ENCODE data around the gene GNAO1. TPM values are rescaled to one million over a fixed set of nuclear protein-coding genes. Genes with fewer than 3 reads are reported as not detected.

GNAO1 gene
- total RNA-seq, 1 donor, result not detected

- no peaks in the 10 kb centered on the region for H3K36me3 ChIP-seq (ENCODE audit: insufficient read depth, low read length)
- no peaks in the 10 kb centered on the region for H3K9me3 ChIP-seq (ENCODE audit: low read depth, low read length)
- no peaks in the 10 kb centered on the region for H3K4me1 ChIP-seq (ENCODE audit: insufficient read depth, low read length)
- no peak overlapping the region for H3K27ac ChIP-seq (ENCODE audit: low read depth, low read length)
- H4K20me1 ChIP-seq (ENCODE audit: insufficient read depth, low read length), result no peaks in the 10 kb centered on the region
- peak; percentile 84 for DNase-seq (ENCODE audit: insufficient read length, low spot score, missing footprints)
- TF ChIP-seq, protein P1, sequence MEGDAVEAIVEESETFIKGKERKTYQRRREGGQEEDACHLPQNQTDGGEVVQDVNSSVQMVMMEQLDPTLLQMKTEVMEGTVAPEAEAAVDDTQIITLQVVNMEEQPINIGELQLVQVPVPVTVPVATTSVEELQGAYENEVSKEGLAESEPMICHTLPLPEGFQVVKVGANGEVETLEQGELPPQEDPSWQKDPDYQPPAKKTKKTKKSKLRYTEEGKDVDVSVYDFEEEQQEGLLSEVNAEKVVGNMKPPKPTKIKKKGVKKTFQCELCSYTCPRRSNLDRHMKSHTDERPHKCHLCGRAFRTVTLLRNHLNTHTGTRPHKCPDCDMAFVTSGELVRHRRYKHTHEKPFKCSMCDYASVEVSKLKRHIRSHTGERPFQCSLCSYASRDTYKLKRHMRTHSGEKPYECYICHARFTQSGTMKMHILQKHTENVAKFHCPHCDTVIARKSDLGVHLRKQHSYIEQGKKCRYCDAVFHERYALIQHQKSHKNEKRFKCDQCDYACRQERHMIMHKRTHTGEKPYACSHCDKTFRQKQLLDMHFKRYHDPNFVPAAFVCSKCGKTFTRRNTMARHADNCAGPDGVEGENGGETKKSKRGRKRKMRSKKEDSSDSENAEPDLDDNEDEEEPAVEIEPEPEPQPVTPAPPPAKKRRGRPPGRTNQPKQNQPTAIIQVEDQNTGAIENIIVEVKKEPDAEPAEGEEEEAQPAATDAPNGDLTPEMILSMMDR (IDR thresholded peaks at IDR 0.05; ENCODE audit: extremely low read depth, low read depth, low read length), result no peak
- no peak overlapping the region for H3K4me2 ChIP-seq (ENCODE audit: insufficient read depth, low read length)
- H3K79me2 ChIP-seq (ENCODE audit: insufficient read depth, low read length), result no peaks in the 10 kb centered on the region
- H3K27me3 ChIP-seq (ENCODE audit: insufficient read depth, low read length), result no peaks in the 10 kb centered on the region
- no peak overlapping the region for H2AFZ ChIP-seq (ENCODE audit: low read length)
- H3K4me3 ChIP-seq (ENCODE audit: insufficient read depth, low read length), result no peak overlapping the region
Measured at GRCh38 chr16:56349086-56349415, 157.8 kb downstream of the GNAO1 start.

DNA sequence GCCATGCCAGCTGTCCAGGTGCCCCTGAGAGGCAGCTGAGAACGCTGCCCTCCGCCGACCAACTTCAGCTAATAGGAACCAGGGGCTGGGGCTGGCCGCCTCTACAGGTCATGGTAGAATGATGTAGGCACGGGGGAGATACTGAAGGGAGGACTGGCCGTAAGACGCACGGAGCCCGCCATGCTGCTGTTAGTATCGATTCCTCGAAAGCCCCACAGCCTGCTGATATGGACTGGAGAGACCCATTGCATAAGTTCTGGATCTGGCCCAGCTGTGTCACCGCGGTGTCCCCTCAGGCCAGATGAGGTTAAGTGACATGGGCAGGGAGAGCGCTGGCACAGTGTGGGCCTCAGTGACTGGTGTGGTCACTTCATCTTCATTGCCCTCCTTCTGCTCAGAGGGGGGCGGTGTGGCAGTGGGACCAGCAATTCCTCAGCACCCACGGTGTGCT, 158.4 kb downstream of the GNAO1 start:
- H4K20me1 ChIP-seq (ENCODE audit: insufficient read depth, low read length), result no peaks in the 10 kb centered on the region
- DNase-seq (ENCODE audit: insufficient read length, low spot score, missing footprints), result no peak
- TF ChIP-seq, protein P1 (IDR thresholded peaks at IDR 0.05; ENCODE audit: extremely low read depth, low read depth, low read length), result no peak
- no peaks in the 10 kb centered on the region for H3K4me1 ChIP-seq (ENCODE audit: insufficient read depth, low read length)
- no peak overlapping the region for H3K4me2 ChIP-seq (ENCODE audit: insufficient read depth, low read length)
- H3K36me3 ChIP-seq (ENCODE audit: insufficient read depth, low read length), result no peaks in the 10 kb centered on the region
- H3K79me2 ChIP-seq (ENCODE audit: insufficient read depth, low read length), result no peaks in the 10 kb centered on the region
- no peak overlapping the region for H3K27ac ChIP-seq (ENCODE audit: low read depth, low read length)
- H3K27me3 ChIP-seq (ENCODE audit: insufficient read depth, low read length), result no peaks in the 10 kb centered on the region
- H3K4me3 ChIP-seq (ENCODE audit: insufficient read depth, low read length), result no peak overlapping the region
- no peak overlapping the region for H2AFZ ChIP-seq (ENCODE audit: low read length)
- H3K9me3 ChIP-seq (ENCODE audit: low read depth, low read length), result no peaks in the 10 kb centered on the region

DNA sequence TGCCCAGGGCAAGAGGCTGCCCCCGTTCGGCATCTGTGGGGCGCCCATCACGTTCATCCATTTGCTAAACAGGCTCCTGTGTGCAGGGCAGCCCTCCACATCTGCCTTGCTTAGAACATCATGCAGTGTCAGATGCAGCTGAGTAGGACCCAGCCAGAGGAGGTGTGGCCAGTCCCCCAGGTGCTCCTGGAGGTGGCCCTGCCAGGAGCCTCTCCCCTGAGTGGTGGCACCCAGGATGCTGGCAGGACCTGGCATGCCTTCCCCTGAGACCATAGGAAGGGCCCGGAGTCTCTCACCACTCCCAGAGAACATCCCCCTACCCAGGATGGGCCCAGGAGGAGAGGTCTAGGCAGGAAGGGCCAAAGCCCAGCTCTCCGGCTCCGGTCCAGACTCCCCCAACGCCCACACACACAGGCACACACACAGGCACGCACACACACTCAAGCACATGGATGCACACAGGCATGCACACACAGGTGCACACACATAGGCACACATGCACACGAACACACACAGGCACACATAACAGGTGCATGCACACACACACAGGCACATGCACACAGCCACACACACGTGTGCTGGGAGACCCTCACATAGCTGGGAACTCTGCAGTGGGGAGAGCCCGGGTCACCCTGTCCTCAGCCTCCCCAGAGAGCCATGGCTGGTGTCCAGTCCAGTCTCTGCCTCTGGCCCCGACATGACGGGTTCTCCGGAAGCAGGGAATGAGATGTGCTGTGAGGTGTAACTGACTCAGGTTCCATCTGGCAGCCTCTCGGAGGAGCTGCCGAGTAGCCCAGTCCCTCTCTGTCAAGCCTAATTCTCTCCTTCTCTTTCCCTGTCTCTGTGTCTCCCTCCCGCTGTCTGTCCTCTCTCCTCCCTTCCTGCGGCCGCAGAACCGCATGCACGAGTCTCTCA, 159.5 kb downstream of the GNAO1 start:
- Histone ChIP-seq H3K27ac (ENCODE audit: low read depth, low read length) (no peak overlapping the region), H3K79me2 (ENCODE audit: insufficient read depth, low read length) (no peaks in the 10 kb centered on the region), H3K27me3 (ENCODE audit: insufficient read depth, low read length) (no peaks in the 10 kb centered on the region), H3K36me3 (ENCODE audit: insufficient read depth, low read length) (no peaks in the 10 kb centered on the region), H2AFZ (ENCODE audit: low read length) (no peak overlapping the region), H4K20me1 (ENCODE audit: insufficient read depth, low read length) (no peaks in the 10 kb centered on the region), H3K4me3 (ENCODE audit: insufficient read depth, low read length) (no peak overlapping the region), H3K4me1 (ENCODE audit: insufficient read depth, low read length) (no peaks in the 10 kb centered on the region), H3K4me2 (ENCODE audit: insufficient read depth, low read length) (no peak overlapping the region), H3K9me3 (ENCODE audit: low read depth, low read length) (no peaks in the 10 kb centered on the region)
- peak; percentile 88 for DNase-seq (ENCODE audit: insufficient read length, low spot score, missing footprints)
- TF ChIP-seq, protein P1 (IDR thresholded peaks at IDR 0.05; ENCODE audit: extremely low read depth, low read depth, low read length), result no peak

GRCh38 chr16:56351481-56351880, 160.2 kb downstream of the GNAO1 start:
- peak; percentile 70 for DNase-seq (ENCODE audit: insufficient read length, low spot score, missing footprints)
- TF ChIP-seq, protein P1 (IDR thresholded peaks at IDR 0.05; ENCODE audit: extremely low read depth, low read depth, low read length), result no peak
- Histone ChIP-seq H4K20me1 (ENCODE audit: insufficient read depth, low read length) (no peaks in the 10 kb centered on the region), H3K4me3 (ENCODE audit: insufficient read depth, low read length) (no peak overlapping the region), H2AFZ (ENCODE audit: low read length) (no peak overlapping the region), H3K4me2 (ENCODE audit: insufficient read depth, low read length) (no peak overlapping the region), H3K27ac (ENCODE audit: low read depth, low read length) (no peak overlapping the region), H3K4me1 (ENCODE audit: insufficient read depth, low read length) (peaks cover 4% of the 10 kb centered on the region), H3K9me3 (ENCODE audit: low read depth, low read length) (no peaks in the 10 kb centered on the region), H3K79me2 (ENCODE audit: insufficient read depth, low read length) (no peaks in the 10 kb centered on the region), H3K36me3 (ENCODE audit: insufficient read depth, low read length) (no peaks in the 10 kb centered on the region), H3K27me3 (ENCODE audit: insufficient read depth, low read length) (no peaks in the 10 kb centered on the region)

Measured in osteoblast (primary cell).